MM.1S (cell line): ENCODE data around the gene NLRC3.

Experiments
- DNase-seq: peaks from one replicate; pipeline ENCODE4 v3.0.0-alpha.2; 2015
- H2AFZ ChIP-seq: fragments of 300-600 bp; sonication (generic); 2 replicates; pipeline ENCODE4 v1.6.0; 2016; ENCODE audit warnings: antibody characterized with exemption, low read length
- H3F3A ChIP-seq: fragments of 300-600 bp; sonication (generic); 2 replicates; pipeline ENCODE4 v1.6.1; 2016; ENCODE audit warnings: mild to moderate bottlenecking, antibody characterized with exemption, low read length, moderate library complexity, mixed read lengths; ENCODE audit not compliant: insufficient read depth
- H3K27ac ChIP-seq: fragments of 300-600 bp; sonication (generic); 2 replicates; pipeline ENCODE4 v1.5.1; 2016; ENCODE audit warnings: mild to moderate bottlenecking, low read length
- H3K27me3 ChIP-seq: fragments of 300-600 bp; sonication (generic); replicated peaks from 2 replicates; pipeline ENCODE4 v1.6.0; 2016; ENCODE audit warnings: low read length; ENCODE audit not compliant: insufficient read depth
- H3K36me3 ChIP-seq: fragments of 300-600 bp; sonication (generic); replicated peaks from 2 replicates; pipeline ENCODE4 v1.6.1; 2016; ENCODE audit warnings: mild to moderate bottlenecking, low read length, mixed read lengths; ENCODE audit not compliant: insufficient read depth
- H3K4me1 ChIP-seq: fragments of 300-600 bp; sonication (generic); 2 replicates; pipeline ENCODE4 v1.6.1; 2016; ENCODE audit warnings: low read length, mixed read lengths
- H3K4me2 ChIP-seq: fragments of 300-600 bp; sonication (generic); 2 replicates; pipeline ENCODE4 v1.6.0; 2016; ENCODE audit warnings: low read depth, low read length
- H3K4me3 ChIP-seq: fragments of 300-600 bp; sonication (generic); 2 replicates; pipeline ENCODE4 v1.5.1; 2016; ENCODE audit warnings: low read length, mixed read lengths
- H3K79me2 ChIP-seq: fragments of 300-600 bp; sonication (generic); 2 replicates; pipeline ENCODE4 v1.6.1; 2016; ENCODE audit warnings: mixed run types, low read length, mixed read lengths
- H3K9ac ChIP-seq: fragments of 300-600 bp; sonication (generic); 2 replicates; pipeline ENCODE4 v1.6.1; 2016; ENCODE audit warnings: low read length, mixed read lengths
- H3K9me2 ChIP-seq: fragments of 300-600 bp; sonication (generic); replicated peaks from 2 replicates; pipeline ENCODE4 v1.6.1; 2016; ENCODE audit warnings: mild to moderate bottlenecking, low read length, mixed read lengths; ENCODE audit not compliant: insufficient read depth
- H3K9me3 ChIP-seq: fragments of 300-600 bp; sonication (generic); replicated peaks from 2 replicates; pipeline ENCODE4 v1.6.1; 2016; ENCODE audit warnings: mild to moderate bottlenecking, low read length, mixed read lengths; ENCODE audit not compliant: insufficient read depth
- H4K20me1 ChIP-seq: fragments of 300-600 bp; sonication (generic); 2 replicates; pipeline ENCODE4 v1.6.1; 2016; ENCODE audit warnings: mild to moderate bottlenecking, low read length, moderate library complexity, mixed read lengths; ENCODE audit not compliant: insufficient read depth
- EZH2 ChIP-seq: fragments of 300-600 bp; sonication (generic); optimal IDR thresholded peaks from 2 replicates; pipeline ENCODE3; 2017; ENCODE audit warnings: low read depth, mild to moderate bottlenecking, antibody characterized with exemption, low read length, mixed read lengths
- EZH2phosphoT487 ChIP-seq: fragments of 300-600 bp; sonication (generic); IDR thresholded peaks from 2 replicates; pipeline ENCODE4 v1.6.1; 2018; ENCODE audit warnings: antibody characterized with exemption, low read length
- TF ChIP-seq, protein P1 (sequence below): fragments of 300-600 bp; sonication (generic); IDR thresholded peaks from 2 replicates; pipeline ENCODE4 v1.5.1; 2016; ENCODE audit warnings: antibody characterized with exemption, low read length, mixed read lengths

The NLRC3 gene

DNA sequence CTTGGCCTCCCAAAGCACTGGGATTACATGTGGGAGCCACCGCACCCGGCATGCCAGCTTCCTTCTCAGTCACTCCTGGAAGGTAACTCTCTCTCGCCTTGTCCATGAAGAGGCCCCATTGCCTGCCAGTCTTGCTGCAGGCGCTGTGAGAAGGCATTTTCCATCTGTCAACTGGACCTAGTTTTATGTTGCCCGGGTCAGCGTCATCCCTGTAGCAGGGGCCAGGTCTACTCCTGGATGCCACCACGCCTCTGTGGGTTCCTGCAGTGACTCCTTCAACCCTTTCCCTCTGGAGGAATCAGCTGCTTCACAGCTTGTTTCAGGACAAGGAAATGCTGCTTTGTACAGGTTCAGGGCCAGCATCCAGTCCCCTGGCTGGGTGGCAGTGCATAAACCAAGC, 2.6 kb upstream of the NLRC3 start:
- Histone ChIP-seq H3K4me2 (no peak overlapping the region), H3K79me2 (no peaks in the 10 kb centered on the region), H3K9ac (no peak overlapping the region), H3F3A (0 out of 2 replicates have a peak, but pooled peaks cover 3% of the 10 kb centered on the region), H4K20me1 (no peaks in the 10 kb centered on the region), H3K4me3 (no peak overlapping the region), H3K27ac (no peak overlapping the region), H3K27me3 (no peaks in the 10 kb centered on the region), H3K9me3 (no peaks in the 10 kb centered on the region), H3K9me2 (no peaks in the 10 kb centered on the region), H2AFZ (no peak overlapping the region), H3K36me3 (no peaks in the 10 kb centered on the region), H3K4me1 (peaks cover 21% of the 10 kb centered on the region)
- no peak for TF ChIP-seq EZH2phosphoT487
- TF ChIP-seq, protein P1, sequence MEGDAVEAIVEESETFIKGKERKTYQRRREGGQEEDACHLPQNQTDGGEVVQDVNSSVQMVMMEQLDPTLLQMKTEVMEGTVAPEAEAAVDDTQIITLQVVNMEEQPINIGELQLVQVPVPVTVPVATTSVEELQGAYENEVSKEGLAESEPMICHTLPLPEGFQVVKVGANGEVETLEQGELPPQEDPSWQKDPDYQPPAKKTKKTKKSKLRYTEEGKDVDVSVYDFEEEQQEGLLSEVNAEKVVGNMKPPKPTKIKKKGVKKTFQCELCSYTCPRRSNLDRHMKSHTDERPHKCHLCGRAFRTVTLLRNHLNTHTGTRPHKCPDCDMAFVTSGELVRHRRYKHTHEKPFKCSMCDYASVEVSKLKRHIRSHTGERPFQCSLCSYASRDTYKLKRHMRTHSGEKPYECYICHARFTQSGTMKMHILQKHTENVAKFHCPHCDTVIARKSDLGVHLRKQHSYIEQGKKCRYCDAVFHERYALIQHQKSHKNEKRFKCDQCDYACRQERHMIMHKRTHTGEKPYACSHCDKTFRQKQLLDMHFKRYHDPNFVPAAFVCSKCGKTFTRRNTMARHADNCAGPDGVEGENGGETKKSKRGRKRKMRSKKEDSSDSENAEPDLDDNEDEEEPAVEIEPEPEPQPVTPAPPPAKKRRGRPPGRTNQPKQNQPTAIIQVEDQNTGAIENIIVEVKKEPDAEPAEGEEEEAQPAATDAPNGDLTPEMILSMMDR, result no peak
- no peak for DNase-seq

DNA sequence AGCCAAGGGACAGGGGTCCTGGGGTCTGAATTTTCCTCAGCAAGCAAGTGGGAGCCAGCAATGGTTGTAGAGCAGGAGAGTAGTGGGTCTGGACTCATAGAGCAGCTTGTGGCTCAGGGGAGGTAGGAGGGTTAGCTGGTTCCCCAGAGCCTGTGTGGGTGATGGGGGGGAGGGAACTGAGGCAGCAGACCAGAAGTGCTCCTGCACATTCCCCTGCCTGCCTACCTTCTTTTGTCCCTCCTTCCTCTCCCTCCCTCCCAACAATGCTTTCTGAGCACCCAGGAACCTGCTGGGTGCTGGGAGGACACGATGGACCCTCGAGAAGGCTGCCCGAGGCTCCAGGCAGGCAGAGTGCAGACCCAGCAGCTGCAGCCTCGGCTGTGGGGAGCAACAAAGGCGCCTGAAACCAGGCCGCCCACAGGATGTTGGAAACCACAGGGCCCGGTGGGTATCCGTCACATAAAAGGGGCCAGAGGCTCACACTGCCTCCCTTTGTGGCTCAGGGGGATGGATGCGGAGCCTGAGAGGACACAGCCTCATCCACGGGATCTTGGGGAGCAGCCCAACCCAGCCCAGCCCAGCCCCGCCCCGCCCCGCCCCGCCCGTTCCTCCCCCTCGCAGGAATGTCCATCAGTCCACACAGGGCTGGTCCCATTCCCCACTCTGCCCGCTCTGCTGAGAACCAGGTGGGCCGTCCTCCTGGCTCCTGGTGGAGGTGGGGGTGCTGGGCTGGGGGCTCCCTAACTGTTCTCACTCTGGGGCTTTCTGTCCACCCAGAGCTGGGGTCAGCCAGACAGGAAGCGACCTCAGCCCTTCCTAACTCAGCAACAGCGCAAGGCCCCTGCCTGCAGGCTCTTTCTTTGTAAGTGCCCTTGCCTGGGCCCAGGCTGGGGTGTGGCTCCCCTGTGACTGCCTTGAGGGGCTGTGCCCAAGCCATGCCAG, 1.7 kb upstream of the NLRC3 start:
- peak overlapping the region; percentile 41; the same call in 1 of the 2 replicates for H3K27ac ChIP-seq

DNA sequence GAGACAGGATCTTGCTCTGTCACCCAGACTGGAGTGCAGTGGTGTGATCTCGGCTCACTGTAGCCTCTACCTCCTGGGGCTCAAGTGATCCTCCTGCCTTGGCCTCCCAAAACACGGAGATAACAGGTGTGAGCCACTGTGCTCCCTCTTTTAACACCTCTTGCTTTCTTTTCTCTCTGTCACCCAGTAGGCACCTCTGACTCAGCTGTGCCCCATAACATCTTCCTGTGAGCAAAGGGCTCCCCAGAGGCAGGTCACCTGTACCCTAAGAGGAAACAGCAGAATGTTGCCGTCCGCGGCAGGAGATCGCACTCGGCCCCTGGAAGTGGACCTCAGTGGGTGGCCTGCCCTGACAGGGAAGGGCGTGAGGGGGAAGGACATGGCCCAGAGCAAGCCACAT, 918 bp upstream of the NLRC3 start:
- no peak overlapping the region; the same call in 1 of the 2 replicates for H3K27ac ChIP-seq
- DNase-seq, result no peak
- no peaks in the 10 kb centered on the region for H3K9me2 ChIP-seq
- H3K79me2 ChIP-seq, result no peaks in the 10 kb centered on the region
- 0 out of 2 replicates have a peak, but pooled peaks cover 3% of the 10 kb centered on the region for H3F3A ChIP-seq
- peak overlapping the region; percentile 81; the same call in 1 of the 2 replicates for H2AFZ ChIP-seq
- H3K4me1 ChIP-seq, result peaks cover 21% of the 10 kb centered on the region
- TF ChIP-seq EZH2phosphoT487 (no peak), EZH2 (no peak)
- TF ChIP-seq, protein P1, result no peak
- H3K4me2 ChIP-seq, result peak overlapping the region; percentile 95
- H3K4me3 ChIP-seq, result no peak overlapping the region
- no peaks in the 10 kb centered on the region for H3K27me3 ChIP-seq
- H3K9ac ChIP-seq, result no peak overlapping the region
- no peaks in the 10 kb centered on the region for H3K36me3 ChIP-seq
- no peaks in the 10 kb centered on the region for H4K20me1 ChIP-seq
- no peaks in the 10 kb centered on the region for H3K9me3 ChIP-seq

More for the DNA sequence above, 1.7 kb upstream of the NLRC3 start:
- H3K9me2 ChIP-seq, result no peaks in the 10 kb centered on the region
- TF ChIP-seq EZH2 (no peak), EZH2phosphoT487 (no peak)
- TF ChIP-seq, protein P1, result no peak
- peaks cover 21% of the 10 kb centered on the region for H3K4me1 ChIP-seq
- peak overlapping the region; percentile 26; the same call in 1 of the 2 replicates for H3K9ac ChIP-seq
- no peaks in the 10 kb centered on the region for H3K79me2 ChIP-seq
- no peaks in the 10 kb centered on the region for H3K36me3 ChIP-seq
- DNase-seq, result peak; percentile 76
- H3K4me2 ChIP-seq, result peak overlapping the region; percentile 95
- no peaks in the 10 kb centered on the region for H4K20me1 ChIP-seq
- H3K9me3 ChIP-seq, result no peaks in the 10 kb centered on the region
- H3F3A ChIP-seq, result 0 out of 2 replicates have a peak, but pooled peaks cover 3% of the 10 kb centered on the region
- H3K27me3 ChIP-seq, result no peaks in the 10 kb centered on the region
- H3K4me3 ChIP-seq, result peak overlapping the region; percentile 37; the same call in 1 of the 2 replicates
- H2AFZ ChIP-seq, result peak overlapping the region; percentile 81
